Measurements from ENCODE around the gene BCL10. TPM values are rescaled to one million over a fixed set of nuclear protein-coding genes. Genes with fewer than 3 reads are reported as not detected.

Gene BCL10
- total and polyA plus RNA-seq, 2 of the 13 experiments (the other 11 are each of a cell fraction or from before 2014, with no cell fraction given) = 3.7 to 14.1 TPM

DNA sequence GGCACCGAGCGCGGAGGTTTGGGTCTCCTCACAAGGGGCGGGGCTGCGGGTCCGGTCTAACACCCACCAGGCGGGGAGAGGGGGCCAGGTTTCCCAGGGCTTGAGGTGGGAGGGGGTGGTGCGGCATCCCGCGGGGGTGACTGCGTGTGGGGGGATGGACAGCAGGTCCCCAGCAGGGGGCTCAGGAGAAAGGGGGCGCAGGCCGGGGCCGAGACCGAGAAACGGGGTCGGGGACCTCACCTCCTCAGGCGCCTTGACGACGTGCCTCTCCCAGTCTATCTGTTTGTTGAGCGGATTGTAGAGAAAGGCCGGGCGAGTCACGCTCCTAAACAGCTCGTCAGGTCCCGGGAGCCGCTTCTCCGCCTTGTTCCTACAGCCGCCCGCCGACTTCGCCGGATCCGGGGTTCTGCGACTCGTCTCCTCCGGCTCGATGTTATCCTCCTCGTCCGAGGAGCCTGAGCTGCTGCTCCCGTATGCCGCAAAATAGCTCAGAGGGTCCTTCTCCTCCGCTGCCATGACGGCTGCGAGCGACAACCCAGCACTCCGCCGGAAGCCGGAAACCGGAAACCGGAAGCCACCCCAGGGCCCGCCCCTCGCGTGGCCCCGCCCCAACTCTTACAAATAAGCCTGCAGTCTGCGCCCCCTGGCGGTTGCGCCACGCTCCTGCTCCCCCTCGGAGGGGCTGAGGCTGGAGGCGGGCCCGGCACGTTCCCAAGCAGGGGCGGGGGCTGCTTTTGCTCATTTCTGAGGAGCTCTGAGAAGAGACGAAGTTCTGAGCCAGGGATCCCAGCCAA lies 17.1 kb downstream of the BCL10 start, which contains the start of gene C1orf52 (continued):
- no peak for TF ChIP-seq SMAD9 (CRISPR knock-in tag; IDR thresholded peaks at IDR 0.05)
- TF ChIP-seq, protein P1, sequence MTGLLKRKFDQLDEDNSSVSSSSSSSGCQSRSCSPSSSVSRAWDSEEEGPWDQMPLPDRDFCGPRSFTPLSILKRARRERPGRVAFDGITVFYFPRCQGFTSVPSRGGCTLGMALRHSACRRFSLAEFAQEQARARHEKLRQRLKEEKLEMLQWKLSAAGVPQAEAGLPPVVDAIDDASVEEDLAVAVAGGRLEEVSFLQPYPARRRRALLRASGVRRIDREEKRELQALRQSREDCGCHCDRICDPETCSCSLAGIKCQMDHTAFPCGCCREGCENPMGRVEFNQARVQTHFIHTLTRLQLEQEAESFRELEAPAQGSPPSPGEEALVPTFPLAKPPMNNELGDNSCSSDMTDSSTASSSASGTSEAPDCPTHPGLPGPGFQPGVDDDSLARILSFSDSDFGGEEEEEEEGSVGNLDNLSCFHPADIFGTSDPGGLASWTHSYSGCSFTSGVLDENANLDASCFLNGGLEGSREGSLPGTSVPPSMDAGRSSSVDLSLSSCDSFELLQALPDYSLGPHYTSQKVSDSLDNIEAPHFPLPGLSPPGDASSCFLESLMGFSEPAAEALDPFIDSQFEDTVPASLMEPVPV (CRISPR knock-in tag; IDR thresholded peaks at IDR 0.05) = peak; percentile 72; the same call in 1 of the 2 replicates
- TF ChIP-seq MED13 (CRISPR knock-in tag; IDR thresholded peaks at IDR 0.05) = no peak; the same call in 1 of the 2 replicates
- TF ChIP-seq TCF12 (IDR thresholded peaks at IDR 0.05) = no peak
- no peak for TF ChIP-seq TCF12 (CRISPR knock-in tag; IDR thresholded peaks at IDR 0.05)
- no peak for TF ChIP-seq MEIS2 (CRISPR knock-in tag; IDR thresholded peaks at IDR 0.05)
- TF ChIP-seq ZNF780A (CRISPR knock-in tag; IDR thresholded peaks at IDR 0.05) = no peak
- TF ChIP-seq ZNF746 (CRISPR knock-in tag; IDR thresholded peaks at IDR 0.05) = no peak
- peak; percentile 43; the same call in 1 of the 2 replicates for TF ChIP-seq MIER3 (CRISPR knock-in tag; IDR thresholded peaks at IDR 0.05; ENCODE audit: borderline replicate concordance)
- TF ChIP-seq ZBTB8A (CRISPR knock-in tag; IDR thresholded peaks at IDR 0.05; ENCODE audit: borderline replicate concordance, low read depth) = no peak
- peak; percentile 69; the same call in 1 of the 3 replicates for TF ChIP-seq MXI1 (IDR thresholded peaks at IDR 0.05; ENCODE audit: borderline replicate concordance, low read depth, low read length)
- 0 out of 2 replicates have a peak, but pooled peaks have one; percentile 54 for TF ChIP-seq CBFB (CRISPR knock-in tag; IDR thresholded peaks at IDR 0.05)
- peak; percentile 67; the same call in 1 of the 2 replicates for TF ChIP-seq KLF15 (CRISPR knock-in tag; IDR thresholded peaks at IDR 0.05; ENCODE audit: borderline replicate concordance)
- TF ChIP-seq NFRKB (IDR thresholded peaks at IDR 0.05) = no peak
- no peak for TF ChIP-seq TRIM22 (IDR thresholded peaks at IDR 0.05)
- TF ChIP-seq, protein P2, sequence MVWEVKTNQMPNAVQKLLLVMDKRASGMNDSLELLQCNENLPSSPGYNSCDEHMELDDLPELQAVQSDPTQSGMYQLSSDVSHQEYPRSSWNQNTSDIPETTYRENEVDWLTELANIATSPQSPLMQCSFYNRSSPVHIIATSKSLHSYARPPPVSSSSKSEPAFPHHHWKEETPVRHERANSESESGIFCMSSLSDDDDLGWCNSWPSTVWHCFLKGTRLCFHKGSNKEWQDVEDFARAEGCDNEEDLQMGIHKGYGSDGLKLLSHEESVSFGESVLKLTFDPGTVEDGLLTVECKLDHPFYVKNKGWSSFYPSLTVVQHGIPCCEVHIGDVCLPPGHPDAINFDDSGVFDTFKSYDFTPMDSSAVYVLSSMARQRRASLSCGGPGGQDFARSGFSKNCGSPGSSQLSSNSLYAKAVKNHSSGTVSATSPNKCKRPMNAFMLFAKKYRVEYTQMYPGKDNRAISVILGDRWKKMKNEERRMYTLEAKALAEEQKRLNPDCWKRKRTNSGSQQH (CRISPR knock-in tag; IDR thresholded peaks at IDR 0.05; ENCODE audit: low read depth) = no peak; the same call in 1 of the 2 replicates
- TF ChIP-seq, protein P3, sequence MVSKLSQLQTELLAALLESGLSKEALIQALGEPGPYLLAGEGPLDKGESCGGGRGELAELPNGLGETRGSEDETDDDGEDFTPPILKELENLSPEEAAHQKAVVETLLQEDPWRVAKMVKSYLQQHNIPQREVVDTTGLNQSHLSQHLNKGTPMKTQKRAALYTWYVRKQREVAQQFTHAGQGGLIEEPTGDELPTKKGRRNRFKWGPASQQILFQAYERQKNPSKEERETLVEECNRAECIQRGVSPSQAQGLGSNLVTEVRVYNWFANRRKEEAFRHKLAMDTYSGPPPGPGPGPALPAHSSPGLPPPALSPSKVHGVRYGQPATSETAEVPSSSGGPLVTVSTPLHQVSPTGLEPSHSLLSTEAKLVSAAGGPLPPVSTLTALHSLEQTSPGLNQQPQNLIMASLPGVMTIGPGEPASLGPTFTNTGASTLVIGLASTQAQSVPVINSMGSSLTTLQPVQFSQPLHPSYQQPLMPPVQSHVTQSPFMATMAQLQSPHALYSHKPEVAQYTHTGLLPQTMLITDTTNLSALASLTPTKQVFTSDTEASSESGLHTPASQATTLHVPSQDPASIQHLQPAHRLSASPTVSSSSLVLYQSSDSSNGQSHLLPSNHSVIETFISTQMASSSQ (IDR thresholded peaks at IDR 0.05; ENCODE audit: low read depth) = no peak
- TF ChIP-seq, protein P3 (CRISPR knock-in tag; IDR thresholded peaks at IDR 0.05; ENCODE audit: borderline replicate concordance) = peak; percentile 42; the same call in 1 of the 2 replicates
- TF ChIP-seq RELA (CRISPR knock-in tag; IDR thresholded peaks at IDR 0.05) = no peak
- no peak for TF ChIP-seq ZNF317 (CRISPR knock-in tag; IDR thresholded peaks at IDR 0.05)
- TF ChIP-seq ATF4 (CRISPR knock-in tag; IDR thresholded peaks at IDR 0.05) = no peak
